Cardiac muscle cell (in vitro differentiated cells and primary cell): ENCODE measurements around the gene AHNAK. TPM values are rescaled to one million over a fixed set of nuclear protein-coding genes. Genes with fewer than 3 reads are reported as not detected.

Experiments used
- DNase-seq, 2 donors: peaks; one replicate each; pipeline versions ENCODE4 v3.0.0 to v3.0.0-alpha.2; 2010 to 2017; ENCODE audit warnings: low read depth in 1 of 2, low spot score in 1 of 2
- H3K27ac ChIP-seq: fragments of 200-600 bp; sonication (generic); 2 replicates; pipeline ENCODE4 v1.5.1; 2016
- H3K27me3 ChIP-seq: fragments of 200-600 bp; sonication (generic); 2 replicates; pipeline ENCODE4 v1.6.0; 2016; ENCODE audit warnings: control low read depth
- H3K36me3 ChIP-seq: fragments of 200-600 bp; sonication (generic); 2 replicates; pipeline ENCODE4 v1.5.1; 2016; ENCODE audit warnings: control low read depth
- H3K4me1 ChIP-seq: fragments of 200-600 bp; sonication (generic); 2 replicates; pipeline ENCODE4 v1.8.1; 2017; ENCODE audit warnings: low read depth, mild to moderate bottlenecking, mixed run types
- H3K4me3 ChIP-seq: fragments of 200-600 bp; sonication (generic); 2 replicates; pipeline ENCODE4 v1.5.1; 2016; ENCODE audit warnings: mild to moderate bottlenecking
- H3K9me3 ChIP-seq: fragments of 200-600 bp; sonication (generic); 2 replicates; pipeline ENCODE4 v1.5.1; 2017; ENCODE audit warnings: low read depth, mild to moderate bottlenecking, control low read depth
- polyA plus RNA-seq: library from polyadenylated mRNA; unstranded; fragments of >200 nt; fragmentation: Nextera tagmentation; extraction: Ambion mirVana; gene quantifications from 2 replicates; pipeline ENCODE4 v1.2.1, GENCODE V29; 2016
- total RNA-seq: library from RNA; depleted of rRNA; stranded (reverse); fragments of >200 nt; gene quantifications from 2 replicates; pipeline ENCODE4 v1.2.3, GENCODE V29; 2016
- TF ChIP-seq, protein P1 (sequence below): IDR thresholded peaks from 2 replicates; pipeline ENCODE4 v1.5.1; 2012; ENCODE audit warnings: low read depth, mild to moderate bottlenecking, low read length

Gene AHNAK
- total and polyA plus RNA-seq, 2 experiments from 2014 or later: 13.4 to 77.1 TPM

DNA sequence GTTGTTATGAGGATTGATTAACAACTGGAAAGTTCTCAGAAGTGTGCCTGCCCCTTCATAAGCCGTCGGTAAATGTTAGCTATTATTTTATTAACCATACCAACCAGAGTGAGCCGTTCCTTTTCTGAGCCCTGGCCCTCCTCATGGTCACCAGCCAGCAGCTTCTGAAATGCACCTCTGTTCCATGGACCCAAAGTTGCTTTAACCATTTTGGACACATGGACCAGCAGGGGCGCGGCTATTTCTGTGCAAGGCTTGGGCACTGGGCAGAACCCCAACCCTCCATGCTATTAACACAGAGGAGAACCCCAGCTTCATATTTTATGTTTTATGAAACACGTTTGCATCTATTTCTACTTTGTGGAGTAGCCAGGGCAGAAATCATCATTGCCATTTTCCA is 146.3 kb downstream of the AHNAK start:
- TF ChIP-seq, protein P1, sequence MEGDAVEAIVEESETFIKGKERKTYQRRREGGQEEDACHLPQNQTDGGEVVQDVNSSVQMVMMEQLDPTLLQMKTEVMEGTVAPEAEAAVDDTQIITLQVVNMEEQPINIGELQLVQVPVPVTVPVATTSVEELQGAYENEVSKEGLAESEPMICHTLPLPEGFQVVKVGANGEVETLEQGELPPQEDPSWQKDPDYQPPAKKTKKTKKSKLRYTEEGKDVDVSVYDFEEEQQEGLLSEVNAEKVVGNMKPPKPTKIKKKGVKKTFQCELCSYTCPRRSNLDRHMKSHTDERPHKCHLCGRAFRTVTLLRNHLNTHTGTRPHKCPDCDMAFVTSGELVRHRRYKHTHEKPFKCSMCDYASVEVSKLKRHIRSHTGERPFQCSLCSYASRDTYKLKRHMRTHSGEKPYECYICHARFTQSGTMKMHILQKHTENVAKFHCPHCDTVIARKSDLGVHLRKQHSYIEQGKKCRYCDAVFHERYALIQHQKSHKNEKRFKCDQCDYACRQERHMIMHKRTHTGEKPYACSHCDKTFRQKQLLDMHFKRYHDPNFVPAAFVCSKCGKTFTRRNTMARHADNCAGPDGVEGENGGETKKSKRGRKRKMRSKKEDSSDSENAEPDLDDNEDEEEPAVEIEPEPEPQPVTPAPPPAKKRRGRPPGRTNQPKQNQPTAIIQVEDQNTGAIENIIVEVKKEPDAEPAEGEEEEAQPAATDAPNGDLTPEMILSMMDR: no peak
- Histone ChIP-seq H3K4me3 (no peak overlapping the region), H3K4me1 (peaks cover 20% of the 10 kb centered on the region), H3K27ac (peak overlapping the region; percentile 19), H3K27me3 (no peaks in the 10 kb centered on the region), H3K9me3 (no peaks in the 10 kb centered on the region), H3K36me3 (no peaks in the 10 kb centered on the region)
- no peak for DNase-seq

DNA sequence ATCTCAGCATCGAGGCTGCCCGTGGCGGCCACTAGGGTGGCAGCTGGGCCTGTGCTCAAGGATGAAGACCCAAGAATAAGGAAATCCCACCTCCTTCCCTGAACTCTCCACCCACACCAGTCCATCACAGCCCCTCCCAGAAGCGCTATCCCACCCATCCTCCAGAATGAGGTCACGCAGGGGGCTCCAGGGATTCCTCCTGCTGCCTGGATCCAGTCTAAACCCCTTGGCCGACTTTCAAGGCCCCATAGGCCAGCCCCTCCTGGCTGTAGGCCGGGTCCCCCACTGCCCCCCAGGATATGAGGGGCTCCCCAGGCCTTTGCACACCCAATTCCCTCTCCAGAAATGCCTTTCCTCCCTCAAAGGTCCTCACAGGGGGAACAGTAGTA is 146.7 kb downstream of the AHNAK start:
- TF ChIP-seq, protein P1: no peak
- H3K4me3 ChIP-seq: no peak overlapping the region
- no peaks in the 10 kb centered on the region for H3K27me3 ChIP-seq
- H3K9me3 ChIP-seq: no peaks in the 10 kb centered on the region
- no peak for DNase-seq
- H3K36me3 ChIP-seq: no peaks in the 10 kb centered on the region
- H3K27ac ChIP-seq: peak overlapping the region; percentile 19
- H3K4me1 ChIP-seq: peaks cover 22% of the 10 kb centered on the region

DNA sequence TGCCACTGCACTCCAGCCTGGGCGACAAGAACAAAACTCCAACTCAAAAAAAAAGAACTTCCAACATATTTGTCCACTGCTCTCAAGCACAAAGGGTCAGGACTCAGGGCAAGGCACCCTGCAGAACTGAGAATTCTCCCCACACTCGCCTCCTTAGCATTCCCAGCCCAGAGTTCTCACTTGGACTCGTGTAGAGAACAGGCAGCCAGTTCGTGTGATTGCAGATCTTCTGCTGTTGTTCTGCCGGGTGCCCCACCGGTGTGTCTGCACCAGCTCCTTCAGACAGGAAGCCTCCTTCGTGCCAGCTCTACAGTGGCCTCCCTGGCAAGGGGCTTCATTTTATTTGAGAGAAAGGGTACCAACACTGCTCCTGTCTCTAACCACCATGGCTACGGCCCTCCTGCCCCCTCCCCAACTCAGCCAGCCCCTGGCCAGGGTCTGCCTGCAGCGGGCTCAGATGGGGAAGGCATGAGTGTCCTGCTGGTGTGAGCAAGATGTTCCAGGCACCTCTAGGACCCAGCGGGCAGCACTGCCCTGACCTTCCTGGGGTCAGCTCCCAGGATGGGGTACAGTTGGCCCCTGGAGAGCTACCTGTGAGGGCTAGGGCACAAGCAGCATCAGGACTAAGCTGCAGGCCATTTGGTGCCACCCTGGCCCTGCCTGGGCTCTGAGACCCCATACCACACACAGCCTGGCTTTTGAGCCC is 147.3 kb downstream of the AHNAK start:
- no peak overlapping the region for H3K4me3 ChIP-seq
- DNase-seq: peak in 1 of 2 donors; percentile 50
- no peaks in the 10 kb centered on the region for H3K36me3 ChIP-seq
- no peaks in the 10 kb centered on the region for H3K27me3 ChIP-seq
- TF ChIP-seq, protein P1: no peak
- H3K4me1 ChIP-seq: peaks cover 22% of the 10 kb centered on the region
- no peak overlapping the region for H3K27ac ChIP-seq
- H3K9me3 ChIP-seq: no peaks in the 10 kb centered on the region

DNA sequence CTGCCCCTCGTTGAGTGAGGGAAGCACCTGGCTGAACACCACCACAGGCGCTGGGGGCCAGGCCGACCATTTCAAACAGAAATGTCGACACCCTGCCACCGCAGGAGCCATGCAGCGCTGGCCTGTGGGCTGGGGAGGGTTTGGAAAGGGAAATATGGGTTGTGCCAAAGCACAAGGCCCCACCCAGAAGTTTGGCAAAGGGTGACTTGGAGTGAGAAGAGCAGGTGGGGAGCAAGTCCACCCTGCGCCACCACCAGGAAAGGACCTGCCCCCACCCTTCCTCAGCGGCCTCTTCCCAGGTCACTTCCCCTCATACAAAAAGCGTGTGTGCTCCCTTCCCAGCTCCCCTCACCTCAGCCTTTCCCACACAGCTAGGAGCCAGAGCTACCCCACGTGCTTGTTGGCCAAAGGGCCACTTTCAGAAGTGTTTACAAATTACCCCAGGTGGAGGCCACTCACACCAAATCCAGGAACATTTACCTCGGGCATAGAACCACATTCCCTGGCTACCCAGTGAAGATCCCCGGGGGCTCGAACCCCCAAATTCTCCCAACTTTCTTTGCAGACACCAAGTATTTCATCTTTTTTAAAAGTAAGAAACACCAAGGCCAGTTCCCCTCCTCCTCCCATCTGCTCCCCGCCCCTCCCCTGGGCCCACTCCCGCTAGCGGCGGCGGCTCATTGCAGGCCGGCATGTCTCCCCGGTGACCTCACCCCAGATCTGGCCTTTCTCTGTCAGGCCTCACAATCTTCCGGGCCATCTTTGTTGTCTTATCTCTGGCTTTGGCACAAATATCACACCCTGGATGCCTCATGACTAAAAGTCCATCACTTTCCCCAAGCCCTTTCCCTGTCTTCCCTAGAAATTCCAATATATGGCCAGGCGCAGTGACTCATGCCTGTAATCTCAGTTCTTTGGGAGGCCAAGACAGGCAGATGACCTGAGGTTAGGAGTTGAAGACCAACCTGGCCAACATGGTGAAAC is 148.3 kb downstream of the AHNAK start:
- TF ChIP-seq, protein P1: no peak
- peak in 1 of 2 donors; percentile 62 for DNase-seq
- no peaks in the 10 kb centered on the region for H3K36me3 ChIP-seq
- H3K27me3 ChIP-seq: no peaks in the 10 kb centered on the region
- H3K4me1 ChIP-seq: peaks cover 22% of the 10 kb centered on the region
- H3K27ac ChIP-seq: no peak overlapping the region
- no peak overlapping the region for H3K4me3 ChIP-seq
- H3K9me3 ChIP-seq: no peaks in the 10 kb centered on the region

DNA sequence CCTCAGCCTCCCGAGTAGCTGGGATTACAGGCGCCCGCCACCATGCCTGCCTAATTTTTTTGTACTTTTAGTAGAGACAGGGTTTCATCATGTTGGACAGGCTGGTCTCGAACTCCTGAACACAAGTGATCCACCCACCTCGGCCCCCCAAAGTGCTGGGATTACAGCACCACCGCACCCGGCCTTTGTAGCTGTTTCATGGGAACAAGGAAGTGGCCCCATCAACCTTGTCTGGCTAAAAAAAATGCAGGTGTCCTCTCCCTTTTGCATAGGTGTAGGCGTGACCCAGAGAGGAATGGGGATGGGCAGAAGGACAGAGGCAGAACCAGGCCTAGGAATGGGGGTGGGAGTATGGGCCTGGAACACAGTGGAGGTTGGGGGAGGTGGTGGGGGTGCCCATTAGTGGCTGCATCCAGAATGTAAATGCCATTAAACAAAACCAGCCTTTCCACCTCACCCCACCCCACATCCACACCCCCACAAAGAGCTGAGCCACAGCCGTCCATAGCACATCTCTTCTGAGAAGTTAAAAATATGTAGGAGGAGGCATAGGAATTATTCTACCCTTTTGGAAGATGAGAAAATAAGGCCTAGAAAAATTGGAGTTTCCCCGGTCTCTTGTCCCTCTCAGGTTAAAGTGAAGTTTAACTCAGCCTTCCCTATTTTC is 150.6 kb downstream of the AHNAK start:
- H3K27me3 ChIP-seq: no peaks in the 10 kb centered on the region
- TF ChIP-seq, protein P1: no peak
- H3K4me1 ChIP-seq: peaks cover 22% of the 10 kb centered on the region

More for the DNA sequence above, 150.6 kb downstream of the AHNAK start:
- DNase-seq: no peak
- Histone ChIP-seq H3K9me3 (no peaks in the 10 kb centered on the region), H3K36me3 (no peaks in the 10 kb centered on the region), H3K4me3 (no peak overlapping the region), H3K27ac (peak overlapping the region; percentile 58)
